Hepatocyte (in vitro differentiated cells): ENCODE data around the gene RNF181. TPM values are rescaled to one million over a fixed set of nuclear protein-coding genes. Genes with fewer than 3 reads are reported as not detected.
A peak's percentile ranks its signal among the peaks of the same experiment; 100 is the strongest.
"Not testable (repeated sequence)": the region's sequence is repeated elsewhere in the genome, so short reads cannot be mapped to it uniquely, and the experiment has no call there.

ENCODE experiments used
- DNase-seq: peaks from one replicate; pipeline ENCODE4 v3.0.0-alpha.2; 2016; ENCODE audit warnings: low spot score
- H2AFZ ChIP-seq: fragments of 200-600 bp; sonication (generic); 2 replicates; pipeline ENCODE4 v1.6.0; 2016; ENCODE audit warnings: antibody characterized with exemption, mild to moderate bottlenecking
- H3K27ac ChIP-seq: fragments of 200-600 bp; sonication (generic); 2 replicates; pipeline ENCODE4 v1.5.1; 2016; ENCODE audit warnings: mild to moderate bottlenecking
- H3K27me3 ChIP-seq: fragments of 200-600 bp; sonication (generic); 2 replicates; pipeline ENCODE4 v1.6.1; 2016
- H3K36me3 ChIP-seq: fragments of 200-600 bp; sonication (generic); replicated peaks from 2 replicates; pipeline ENCODE4 v1.5.1; 2016; ENCODE audit warnings: low read depth; ENCODE audit not compliant: insufficient read depth
- H3K4me1 ChIP-seq: fragments of 200-600 bp; sonication (generic); 2 replicates; pipeline ENCODE4 v1.5.1; 2016; ENCODE audit warnings: mild to moderate bottlenecking, moderate library complexity; ENCODE audit not compliant: insufficient read depth
- H3K4me2 ChIP-seq: fragments of 200-600 bp; sonication (generic); 2 replicates; pipeline ENCODE4 v1.6.0; 2016
- H3K4me3 ChIP-seq: fragments of 200-600 bp; sonication (generic); 2 replicates; pipeline ENCODE4 v1.5.1; 2016; ENCODE audit warnings: mild to moderate bottlenecking
- H3K79me2 ChIP-seq: fragments of 200-600 bp; sonication (generic); 2 replicates; pipeline ENCODE4 v1.6.0; 2017; ENCODE audit warnings: mild to moderate bottlenecking
- H3K9me2 ChIP-seq: fragments of 200-600 bp; sonication (generic); replicated peaks from 2 replicates; pipeline ENCODE4 v1.6.0; 2017; ENCODE audit warnings: mild to moderate bottlenecking; ENCODE audit not compliant: insufficient read depth
- H3K9me3 ChIP-seq: fragments of 200-600 bp; sonication (generic); 2 replicates; pipeline ENCODE4 v1.5.1; 2016; ENCODE audit warnings: low read depth, mild to moderate bottlenecking
- H4K20me1 ChIP-seq: fragments of 200-600 bp; sonication (generic); 2 replicates; pipeline ENCODE4 v1.6.0; 2016; ENCODE audit warnings: mild to moderate bottlenecking; ENCODE audit not compliant: insufficient read depth, poor library complexity, severe bottlenecking
- CTCF ChIP-seq: fragments of 200-600 bp; sonication (generic); IDR thresholded peaks from 2 replicates; pipeline ENCODE4 v1.5.1; 2016; ENCODE audit warnings: antibody characterized with exemption, mild to moderate bottlenecking; ENCODE audit not compliant: poor library complexity
- EZH2 ChIP-seq: fragments of 200-600 bp; sonication (generic); IDR thresholded peaks from 2 replicates; pipeline ENCODE4 v1.6.1; 2016; ENCODE audit warnings: antibody characterized with exemption, mild to moderate bottlenecking, borderline replicate concordance
- EZH2phosphoT487 ChIP-seq: fragments of 200-600 bp; sonication (generic); IDR thresholded peaks from one replicate; pipeline ENCODE4 v1.6.1; 2018; ENCODE audit warnings: antibody characterized with exemption, mild to moderate bottlenecking, low read depth, moderate library complexity; ENCODE audit not compliant: unreplicated experiment, severe bottlenecking
- WGBS: methylation state at CpG from one replicate; pipeline ENCODE4 v1.1.6; 2016; ENCODE audit warnings: low lambda C conversion rate; ENCODE audit errors: missing lambda C conversion rate; 5-methylcytosine and 5-hydroxymethylcytosine counted together
- polyA plus RNA-seq: library from polyadenylated mRNA; unstranded; fragments of >200 nt; fragmentation: Nextera tagmentation; extraction: Ambion mirVana; gene quantifications from 2 replicates; pipeline ENCODE4 v1.2.1, GENCODE V29; 2016
- total RNA-seq: library from RNA; depleted of rRNA; stranded (reverse); fragments of >200 nt; gene quantifications from 2 replicates; pipeline ENCODE4 v1.2.3, GENCODE V29; 2014

RNF181 gene
- total and polyA plus RNA-seq, 2 experiments from 2014 or later, result 159 to 250 TPM

DNA sequence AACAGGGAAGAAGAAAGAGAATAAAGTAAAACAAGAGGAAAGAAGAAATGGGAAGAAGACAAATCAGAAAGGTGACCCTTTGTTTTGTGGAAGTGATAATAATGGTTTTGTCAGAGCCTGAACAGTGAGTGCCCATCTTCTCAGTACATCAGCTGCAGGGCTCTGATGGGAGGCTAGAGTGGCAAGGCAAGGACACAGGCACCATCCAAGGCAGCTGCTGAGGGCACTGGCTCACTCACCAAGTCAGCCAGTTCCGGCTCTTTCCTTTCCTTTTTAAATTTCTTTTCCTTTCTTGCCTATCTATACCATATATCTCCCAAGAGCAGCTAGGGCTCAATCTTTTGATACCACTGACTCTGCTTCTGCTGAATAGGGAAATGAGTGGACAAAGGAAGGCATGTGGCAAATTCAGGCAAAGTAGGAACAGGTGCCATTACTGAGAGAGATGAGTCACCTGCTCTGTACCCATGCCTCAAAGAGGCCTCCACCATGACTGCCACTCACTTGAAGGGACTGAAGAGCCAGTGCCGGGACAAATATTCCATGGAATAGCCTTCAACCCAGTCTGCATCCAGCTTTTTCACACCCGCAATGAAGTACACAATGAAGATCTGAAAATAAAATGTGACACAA lies 40.4 kb upstream of the RNF181 start:
- DNase-seq, result no peak
- Histone ChIP-seq H3K27me3 (no peaks in the 10 kb centered on the region), H3K79me2 (peaks cover 39% of the 10 kb centered on the region), H3K27ac (no peak overlapping the region), H3K9me2 (no peaks in the 10 kb centered on the region), H3K4me3 (no peak overlapping the region), H3K36me3 (no peaks in the 10 kb centered on the region), H4K20me1 (no peaks in the 10 kb centered on the region), H3K4me2 (no peak overlapping the region), H3K4me1 (peaks cover 9% of the 10 kb centered on the region), H2AFZ (no peak overlapping the region), H3K9me3 (no peaks in the 10 kb centered on the region)
- TF ChIP-seq EZH2phosphoT487 (no peak), EZH2 (no peak), CTCF (no peak)
- WGBS, result 95% methylated on average over 3 of the region's 3 CpGs

DNA sequence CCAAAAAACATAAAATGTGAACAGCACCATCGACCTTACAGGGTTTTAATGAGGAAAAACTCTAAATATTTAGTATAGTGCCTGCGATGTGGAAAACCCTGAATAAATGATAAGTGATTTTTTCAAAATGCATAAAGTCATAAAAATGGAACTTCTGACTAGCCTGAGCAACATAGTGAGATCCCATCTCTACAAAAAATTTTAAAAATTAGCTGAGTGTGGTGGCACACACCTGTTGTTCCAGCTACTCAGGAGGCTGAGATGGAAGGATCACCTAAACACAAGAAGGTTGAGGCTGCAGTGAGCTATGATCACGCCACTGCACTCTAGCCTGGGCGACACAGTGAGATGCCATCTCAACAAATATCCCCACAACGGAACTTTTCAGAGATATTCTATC lies 38.4 kb upstream of the RNF181 start:
- H3K36me3 ChIP-seq, result no peaks in the 10 kb centered on the region
- H3K79me2 ChIP-seq, result peaks cover 48% of the 10 kb centered on the region
- H3K27ac ChIP-seq, result no peak overlapping the region
- no peaks in the 10 kb centered on the region for H3K9me2 ChIP-seq
- H3K4me2 ChIP-seq, result no peak overlapping the region
- TF ChIP-seq EZH2, result no peak
- no peak for TF ChIP-seq CTCF
- TF ChIP-seq EZH2phosphoT487, result no peak
- H3K27me3 ChIP-seq, result no peaks in the 10 kb centered on the region
- H3K4me3 ChIP-seq, result no peak overlapping the region
- no peak for DNase-seq
- H2AFZ ChIP-seq, result no peak overlapping the region
- peaks cover 15% of the 10 kb centered on the region for H3K4me1 ChIP-seq
- H4K20me1 ChIP-seq, result no peaks in the 10 kb centered on the region
- H3K9me3 ChIP-seq, result no peaks in the 10 kb centered on the region
- 99% methylated on average over 5 of the region's 5 CpGs for WGBS

DNA sequence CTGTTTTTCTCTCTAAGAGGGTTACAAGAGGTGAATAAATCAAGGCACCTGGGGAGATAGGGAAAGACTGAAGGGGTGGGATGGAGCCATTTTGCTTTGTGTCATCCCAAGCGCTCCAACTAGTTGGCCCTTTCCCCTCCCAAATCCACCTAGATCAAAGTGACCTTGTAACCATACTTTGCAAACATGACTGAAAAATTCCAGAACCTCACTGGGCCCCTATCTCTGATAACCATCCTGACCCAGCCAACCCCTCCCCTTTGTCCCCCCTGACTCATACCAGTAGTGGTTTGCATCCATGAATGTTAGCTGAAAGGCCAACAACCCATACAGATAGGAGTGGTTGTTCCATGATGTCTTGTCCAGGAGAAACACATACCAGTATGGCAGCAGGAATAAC lies 37.4 kb upstream of the RNF181 start:
- peaks cover 15% of the 10 kb centered on the region for H3K4me1 ChIP-seq
- H3K9me3 ChIP-seq, result no peaks in the 10 kb centered on the region
- WGBS, result 95% methylated on average over 1 of the region's 1 CpG
- H3K4me2 ChIP-seq, result no peak overlapping the region
- H3K4me3 ChIP-seq, result no peak overlapping the region
- no peaks in the 10 kb centered on the region for H3K9me2 ChIP-seq
- TF ChIP-seq EZH2phosphoT487 (no peak), EZH2 (no peak), CTCF (no peak)
- no peaks in the 10 kb centered on the region for H3K27me3 ChIP-seq
- no peaks in the 10 kb centered on the region for H3K36me3 ChIP-seq
- peaks cover 48% of the 10 kb centered on the region for H3K79me2 ChIP-seq
- H2AFZ ChIP-seq, result no peak overlapping the region
- H3K27ac ChIP-seq, result no peak overlapping the region
- no peak for DNase-seq
- no peaks in the 10 kb centered on the region for H4K20me1 ChIP-seq

GRCh38 chr2:85560403-85560726 lies 35.2 kb upstream of the RNF181 start:
- not testable (repeated sequence) for H3K36me3 ChIP-seq, H3K9me3 ChIP-seq, H3K9me2 ChIP-seq, H4K20me1 ChIP-seq, DNase-seq, H3K27me3 ChIP-seq
- peak overlapping the region; percentile 32 for H2AFZ ChIP-seq
- H3K4me3 ChIP-seq, result peak overlapping the region; percentile 53
- peak overlapping the region; percentile 93 for H3K4me2 ChIP-seq
- H3K27ac ChIP-seq, result peak overlapping the region; percentile 63
- H3K79me2 ChIP-seq, result peaks cover 48% of the 10 kb centered on the region
- H3K4me1 ChIP-seq, result peaks cover 15% of the 10 kb centered on the region
- 74% methylated on average over 12 of the region's 12 CpGs for WGBS
